NCI-H226 (cell line): Measurements from ENCODE around the gene USP40.

ENCODE experiments used
- DNase-seq: peaks from one replicate; pipeline ENCODE4 v3.0.0-alpha.2; 2015

Gene USP40

DNA sequence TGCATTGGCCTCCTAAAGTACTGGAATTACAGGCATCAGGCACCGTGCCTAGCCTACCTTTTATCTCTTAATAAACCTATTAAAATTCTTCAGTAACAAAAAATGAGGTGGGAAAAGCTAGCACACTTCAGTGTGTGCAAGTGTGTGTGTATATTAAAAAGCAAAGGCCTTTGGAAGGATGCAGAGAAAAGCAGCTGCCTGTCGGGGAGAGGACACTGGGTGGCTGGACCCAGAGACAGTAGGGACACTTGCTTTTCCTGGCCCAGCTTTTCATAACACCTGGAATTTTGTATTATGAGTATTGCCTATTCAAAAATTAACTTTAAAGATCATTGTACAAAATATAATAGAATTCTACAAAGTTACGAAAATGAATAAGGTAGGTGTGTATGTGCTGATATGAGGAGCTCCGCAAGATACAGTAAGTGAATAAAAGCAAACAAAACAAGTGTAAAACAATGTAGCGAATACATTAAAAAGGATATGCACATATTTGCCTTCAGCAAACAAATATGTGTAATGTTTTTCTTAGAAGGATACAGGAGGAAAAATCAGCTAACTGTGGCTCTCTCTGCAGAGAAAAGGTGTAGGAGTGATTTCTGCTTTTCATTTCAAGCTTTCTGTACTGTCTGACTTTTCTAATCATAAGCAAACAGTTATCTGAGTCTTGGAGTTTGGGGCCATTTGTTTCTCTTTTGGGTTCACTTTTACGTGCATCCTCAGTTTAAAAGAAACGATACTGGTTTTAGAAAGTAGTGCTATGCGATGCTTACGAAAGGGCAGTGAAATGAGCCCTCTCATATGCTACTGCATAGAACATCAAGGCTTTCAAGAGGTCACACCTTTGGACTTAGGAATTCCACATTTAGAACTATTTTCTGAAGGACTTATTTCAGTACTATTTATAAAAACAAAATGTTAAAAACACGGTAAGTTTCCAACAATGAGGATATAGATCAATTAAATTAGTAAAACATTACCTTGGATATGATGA, 70.8 kb downstream of the USP40 start:
- DNase-seq, result no peak

DNA sequence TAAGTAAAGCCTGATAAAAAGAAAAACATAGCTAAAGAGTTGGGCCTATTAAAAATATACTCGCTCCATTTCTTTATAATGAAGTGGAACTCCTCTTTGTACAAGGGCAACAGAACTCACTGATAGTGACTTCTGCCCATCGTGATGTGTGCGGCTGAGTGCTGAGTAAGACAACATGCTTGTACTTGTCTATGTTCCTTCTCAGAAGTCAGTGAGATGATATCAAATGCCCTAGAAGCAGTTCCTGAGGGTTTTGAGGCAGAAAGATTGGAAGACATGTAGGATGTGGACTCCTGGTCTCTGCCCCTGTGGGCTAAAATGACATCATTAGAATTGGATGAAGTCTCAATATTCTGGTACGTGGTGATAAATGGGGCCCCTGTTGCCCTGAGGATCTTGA, 73.8 kb downstream of the USP40 start:
- DNase-seq, result no peak

DNA sequence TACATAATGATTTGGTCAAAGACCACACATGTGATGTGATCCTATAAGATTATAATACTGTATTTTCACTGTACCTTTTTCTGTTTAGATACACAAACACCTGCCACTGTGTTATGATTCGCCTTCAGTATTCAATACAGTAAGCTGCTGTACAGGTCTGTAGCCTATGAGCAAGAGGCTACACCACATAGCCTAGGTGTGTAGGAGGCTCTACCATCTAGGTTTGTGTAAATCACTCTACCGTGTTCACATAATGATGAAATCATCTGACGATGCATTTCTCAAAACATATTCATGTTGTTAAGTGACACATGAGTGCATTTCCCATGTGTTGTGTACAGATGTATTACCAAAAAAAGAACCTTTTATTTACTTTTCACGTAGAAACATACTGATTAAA, 74.5 kb downstream of the USP40 start:
- DNase-seq, result no peak

DNA sequence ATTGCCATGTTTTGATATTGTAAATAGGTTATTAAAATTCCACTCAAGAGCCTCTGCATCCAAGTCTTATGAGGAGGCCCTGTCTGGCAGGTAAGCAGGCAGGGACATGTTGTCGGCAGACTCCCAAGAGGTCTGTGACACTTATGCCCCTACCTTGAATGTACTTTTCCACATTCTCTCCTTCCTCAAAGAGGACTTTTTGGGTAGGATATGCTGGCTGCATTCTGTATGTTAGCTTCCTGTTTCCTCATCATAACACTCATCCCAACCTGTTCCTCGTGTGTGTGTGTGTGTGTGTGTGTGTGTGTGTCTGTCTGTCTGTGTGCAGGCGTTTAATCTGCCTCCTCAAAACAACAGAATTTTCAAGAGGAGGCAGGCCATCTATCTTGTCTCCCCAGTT, 75.3 kb downstream of the USP40 start:
- no peak for DNase-seq

DNA sequence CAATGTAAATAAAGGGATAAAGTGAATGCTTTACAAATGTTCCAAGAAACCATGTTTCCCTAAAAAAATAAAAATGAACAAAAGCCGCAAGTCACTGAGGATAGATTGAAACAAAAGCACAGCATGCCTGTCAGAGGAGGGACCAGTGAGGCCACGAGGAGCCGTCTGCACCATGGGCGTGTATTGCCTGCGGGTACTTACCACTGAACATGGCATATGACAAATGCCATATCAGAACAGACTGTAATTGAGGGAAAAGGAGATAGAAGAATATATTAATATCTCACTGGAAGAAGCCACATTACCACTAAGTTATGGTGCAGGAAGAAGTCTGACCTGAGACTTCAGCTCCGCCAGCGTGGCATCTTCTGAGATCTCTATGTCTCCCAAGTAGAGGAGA, 75.8 kb downstream of the USP40 start:
- no peak for DNase-seq

DNA sequence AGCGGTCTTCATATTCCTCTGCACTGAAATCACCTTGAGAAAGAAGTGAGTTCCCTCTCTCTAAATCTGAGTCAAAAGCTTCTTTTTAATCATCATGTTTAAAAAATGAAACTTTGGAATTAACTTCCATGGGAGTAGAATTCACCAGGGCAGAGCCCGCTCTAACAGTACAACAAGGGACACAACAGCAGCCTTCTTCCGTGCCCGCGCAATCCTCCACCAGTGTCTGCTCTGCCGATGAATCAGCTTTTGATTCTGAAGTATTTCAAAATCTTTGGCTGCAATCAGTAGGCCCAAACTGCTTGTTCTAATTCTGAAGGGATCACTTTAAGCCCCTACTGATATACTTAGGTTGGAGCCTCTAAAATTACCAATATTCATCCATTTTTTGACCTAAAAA, 76.9 kb downstream of the USP40 start:
- peak; percentile 43 for DNase-seq

DNA sequence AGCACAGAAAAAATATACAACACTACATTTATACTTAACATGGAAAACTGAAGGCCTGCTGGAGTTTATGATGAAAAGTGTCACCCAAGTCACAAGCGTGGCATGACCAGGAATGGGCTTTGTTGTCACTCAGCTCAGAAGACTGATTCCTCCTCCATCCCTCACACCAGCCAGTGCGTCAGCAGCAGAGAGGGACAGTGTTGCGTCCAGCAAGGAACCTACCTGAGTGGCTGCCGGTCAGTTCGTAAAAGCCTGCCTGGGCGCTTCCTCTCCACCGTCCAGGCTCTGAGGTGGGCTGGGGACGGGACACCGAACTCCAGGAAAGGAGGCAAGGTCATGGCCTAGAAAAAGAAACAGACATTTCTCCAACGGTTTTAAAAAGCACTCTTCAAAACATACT, 77.4 kb downstream of the USP40 start:
- no peak for DNase-seq

DNA sequence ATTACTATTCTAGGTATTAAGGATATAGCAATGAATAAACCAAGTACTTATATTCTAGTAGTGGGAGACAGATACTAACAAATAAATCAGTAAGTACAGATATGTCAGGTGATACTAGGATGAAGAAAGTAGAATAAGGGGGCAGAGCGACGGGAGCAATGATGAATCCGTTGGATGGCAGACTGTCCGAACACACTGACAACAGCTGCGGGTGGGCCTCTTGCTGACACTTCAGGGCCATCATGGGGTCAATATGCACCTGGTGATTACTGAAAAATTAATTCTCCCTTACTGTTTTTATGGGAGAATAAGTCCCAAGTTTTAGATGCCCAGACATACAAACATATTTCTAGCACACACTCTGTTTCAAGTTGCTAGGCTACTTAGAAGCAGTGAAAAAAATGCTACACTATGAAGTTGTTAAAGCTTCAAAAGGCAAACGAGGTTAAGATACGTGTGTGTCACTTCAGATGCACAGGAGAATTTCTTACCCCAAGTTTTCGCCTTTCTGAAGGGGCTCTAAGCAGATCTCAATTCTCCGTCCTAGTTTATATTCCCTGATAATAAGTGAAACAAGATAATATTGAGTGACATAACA, 78.7 kb downstream of the USP40 start:
- DNase-seq, result no peak

DNA sequence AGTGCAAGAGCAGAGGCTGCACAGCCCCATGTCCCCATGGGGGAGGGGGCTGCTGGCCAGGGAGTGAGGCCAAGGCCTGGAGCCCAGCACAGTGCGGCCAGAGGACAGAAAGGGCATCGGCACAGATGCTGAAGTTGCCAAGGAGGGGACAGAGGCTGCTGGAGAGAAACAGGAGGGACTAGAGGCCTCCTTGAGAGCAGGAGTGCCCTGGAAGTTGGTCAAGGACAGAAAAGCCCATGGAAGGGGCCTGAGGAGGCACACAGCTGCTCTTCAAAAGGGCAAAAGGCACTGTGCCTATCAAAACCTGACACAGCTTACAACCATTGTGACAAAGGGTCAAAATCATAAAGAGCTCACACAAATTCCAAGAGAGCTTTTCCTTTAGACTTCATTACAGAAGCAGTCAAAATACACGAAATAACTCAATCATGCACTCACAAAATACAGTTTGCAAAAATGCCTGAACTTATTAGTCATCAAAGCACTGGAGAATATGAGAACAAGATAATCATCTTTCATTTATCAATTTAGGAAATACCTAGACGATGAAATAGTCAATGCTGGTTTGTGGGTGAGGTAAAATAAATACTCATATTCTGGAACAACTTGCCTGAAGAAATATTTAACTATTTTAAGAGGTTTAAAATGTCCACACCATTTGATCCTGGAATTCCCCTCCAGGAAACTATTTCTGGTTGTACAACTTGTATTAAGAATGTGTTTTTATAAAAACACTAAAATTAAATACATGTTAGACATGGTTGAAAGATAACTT, 79.6 kb downstream of the USP40 start:
- peak; percentile 85 for DNase-seq

DNA sequence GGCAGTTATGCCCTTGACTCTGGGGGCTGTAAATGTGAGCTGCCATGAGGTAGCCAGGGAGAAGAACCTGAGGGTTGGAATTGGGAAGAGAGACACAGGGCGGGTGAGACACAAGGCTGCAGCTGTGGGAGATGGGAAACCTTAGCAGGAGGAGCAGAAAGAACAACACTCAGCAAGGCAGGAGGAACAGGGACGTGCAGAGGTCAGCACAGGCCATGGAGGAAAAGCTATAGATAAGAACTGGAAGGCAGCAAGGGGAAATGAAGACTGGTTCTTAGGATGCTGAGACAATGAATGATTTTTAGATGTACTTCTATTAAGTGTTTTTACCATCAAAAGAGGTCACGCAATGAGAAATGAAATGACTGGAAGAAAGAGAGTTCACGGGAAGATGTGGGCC, 80.2 kb downstream of the USP40 start:
- no peak for DNase-seq

DNA sequence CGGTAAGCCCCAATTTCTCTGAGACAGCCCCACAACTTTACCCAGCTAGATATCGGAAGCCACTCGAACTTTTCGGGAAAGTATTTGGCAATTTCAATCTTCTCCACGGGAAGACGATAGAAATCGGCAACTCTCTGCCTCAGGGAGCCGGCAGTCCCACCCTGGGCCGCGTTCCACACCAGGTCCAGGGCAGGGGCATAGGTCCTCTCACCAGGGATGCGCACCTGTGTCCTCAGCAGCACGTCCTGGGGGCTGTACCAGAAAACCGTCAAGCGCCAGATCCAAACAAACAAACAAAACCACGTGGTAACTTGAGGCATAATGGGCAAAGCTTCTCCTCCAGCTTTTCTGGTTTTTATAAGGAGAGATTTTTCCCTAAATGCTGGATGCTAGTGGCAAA, 80.9 kb downstream of the USP40 start:
- no peak for DNase-seq

DNA sequence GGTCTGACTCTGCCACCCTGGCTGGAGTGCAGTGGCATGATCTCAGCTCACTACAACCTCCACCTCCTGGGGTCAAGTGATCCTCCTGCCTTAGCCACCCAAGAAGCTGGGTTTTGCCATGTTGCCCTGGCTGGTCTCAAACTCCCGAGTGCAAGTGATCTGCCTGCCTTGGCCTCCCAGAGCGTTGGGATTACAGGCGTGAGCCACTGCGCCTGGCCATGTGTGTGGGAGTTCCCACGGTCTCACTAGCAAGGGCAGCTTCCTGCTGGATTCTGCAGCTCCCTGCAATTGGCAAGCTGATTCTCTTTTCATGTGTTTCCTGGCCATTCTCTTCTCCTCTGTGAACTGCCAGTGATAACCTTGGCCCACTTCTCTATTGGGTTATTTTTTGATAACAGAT, 84.0 kb downstream of the USP40 start:
- no peak for DNase-seq

DNA sequence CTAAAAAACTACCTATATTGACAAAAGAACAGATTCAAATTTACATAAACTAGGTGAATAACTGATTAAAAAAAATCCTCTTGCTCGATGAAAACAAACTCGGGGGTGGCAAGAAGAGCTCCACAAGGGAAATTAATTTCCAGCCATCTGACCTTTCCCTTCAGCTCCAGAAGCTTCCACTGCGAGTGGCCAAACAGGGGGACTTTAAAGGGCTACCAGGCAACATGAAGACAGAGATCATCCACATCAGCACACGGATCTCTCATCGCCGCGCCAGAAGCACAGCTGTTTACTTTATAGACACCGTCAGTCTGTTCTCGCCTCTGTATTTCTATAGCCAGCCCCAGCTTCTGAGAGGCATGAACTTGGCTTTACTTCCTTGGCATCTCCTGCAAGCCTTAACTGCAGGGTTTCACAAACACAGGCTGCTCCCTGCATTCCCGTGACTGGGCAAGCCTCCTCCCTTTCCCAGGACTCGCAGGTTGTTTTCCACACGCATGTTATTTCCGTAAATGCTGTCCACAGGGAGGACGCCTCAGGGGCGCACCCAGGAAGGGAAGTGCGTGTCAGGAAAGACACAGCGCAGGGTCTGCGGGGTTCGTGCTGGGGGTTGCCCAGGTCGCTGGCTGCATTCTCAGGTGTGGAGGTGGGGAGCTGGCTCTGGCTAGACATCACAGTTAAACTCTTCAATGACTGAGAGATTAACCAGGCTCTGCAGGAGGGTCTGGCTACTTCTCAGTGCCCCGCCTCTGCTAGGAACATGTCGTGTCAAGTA, 85.0 kb downstream of the USP40 start:
- peak; percentile 85 for DNase-seq

DNA sequence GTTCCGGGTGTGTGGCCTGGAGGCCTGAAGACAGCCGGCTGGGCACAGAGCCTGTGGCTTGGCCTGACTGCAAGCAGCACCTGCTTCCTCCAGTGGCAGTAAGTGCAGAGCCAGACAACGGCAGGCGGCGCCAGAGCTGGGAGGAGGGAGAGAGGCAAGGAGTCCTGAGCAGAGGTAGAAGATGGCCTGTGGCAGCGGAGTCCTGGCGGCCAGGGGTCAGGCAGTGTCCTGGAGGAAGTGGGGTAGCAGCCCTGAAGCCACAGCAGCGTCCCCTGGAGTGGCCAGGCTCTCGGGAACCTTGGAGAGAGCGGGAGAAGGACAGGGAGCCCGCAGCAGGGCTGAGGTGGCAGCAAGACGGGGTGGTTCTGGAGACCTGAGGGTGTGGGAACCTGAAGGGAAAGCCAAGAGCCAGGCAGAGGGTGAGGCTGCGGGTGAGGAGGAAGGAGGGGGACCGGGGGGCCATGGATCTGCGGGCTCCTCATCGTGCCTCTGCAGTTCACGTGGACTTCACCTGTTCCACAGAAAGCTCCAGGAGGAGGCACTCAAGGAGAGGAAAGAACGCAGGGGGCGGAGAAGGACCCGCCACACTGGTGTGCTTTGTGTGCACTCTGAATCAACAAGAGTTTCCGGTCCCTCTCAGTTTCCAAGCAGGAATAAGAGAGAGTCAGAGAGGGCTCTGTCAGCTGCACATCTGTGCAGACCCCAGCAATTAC, 85.9 kb downstream of the USP40 start:
- no peak for DNase-seq

DNA sequence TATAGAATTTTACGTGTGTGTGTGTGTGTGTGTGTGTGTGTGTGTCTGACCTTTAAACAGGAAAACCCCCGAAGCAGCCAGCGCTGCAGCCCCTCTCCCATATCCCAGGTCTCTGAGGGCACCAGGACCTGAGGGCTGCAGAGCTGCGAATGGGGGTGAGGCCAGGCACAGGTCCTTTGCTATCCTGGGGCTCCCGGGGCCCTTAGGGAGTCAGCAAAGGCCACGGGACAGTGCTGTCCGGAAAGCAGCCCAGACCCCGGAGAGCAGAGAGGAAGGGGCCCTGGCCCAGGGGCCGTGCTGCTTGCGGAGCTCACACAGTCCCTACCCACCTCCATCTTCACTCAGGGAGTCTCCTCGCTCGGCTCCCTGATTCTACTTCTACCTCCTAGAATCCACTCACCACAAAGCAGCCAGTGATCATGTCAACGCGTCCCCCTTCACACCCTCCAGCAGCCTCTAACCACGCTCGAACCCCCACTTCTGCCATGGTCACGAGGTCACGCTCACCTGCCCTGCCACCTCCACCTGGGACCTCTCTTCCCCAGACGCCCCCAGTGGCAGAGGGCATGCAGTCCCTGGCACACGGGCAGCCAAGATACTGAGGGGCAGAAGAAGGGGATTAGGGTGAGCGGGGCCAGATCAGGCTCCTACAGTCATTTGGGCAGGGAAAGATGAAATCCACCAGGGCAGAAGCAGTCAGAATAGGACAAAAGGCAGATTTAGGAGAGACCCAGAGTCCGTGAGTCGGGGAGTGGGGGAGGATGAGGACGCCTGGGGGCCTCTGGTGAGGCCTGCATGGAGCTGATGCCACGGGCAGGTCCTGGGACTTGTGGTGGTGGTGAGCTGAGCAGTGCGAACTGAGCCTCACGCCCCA, 86.7 kb downstream of the USP40 start:
- no peak for DNase-seq

DNA sequence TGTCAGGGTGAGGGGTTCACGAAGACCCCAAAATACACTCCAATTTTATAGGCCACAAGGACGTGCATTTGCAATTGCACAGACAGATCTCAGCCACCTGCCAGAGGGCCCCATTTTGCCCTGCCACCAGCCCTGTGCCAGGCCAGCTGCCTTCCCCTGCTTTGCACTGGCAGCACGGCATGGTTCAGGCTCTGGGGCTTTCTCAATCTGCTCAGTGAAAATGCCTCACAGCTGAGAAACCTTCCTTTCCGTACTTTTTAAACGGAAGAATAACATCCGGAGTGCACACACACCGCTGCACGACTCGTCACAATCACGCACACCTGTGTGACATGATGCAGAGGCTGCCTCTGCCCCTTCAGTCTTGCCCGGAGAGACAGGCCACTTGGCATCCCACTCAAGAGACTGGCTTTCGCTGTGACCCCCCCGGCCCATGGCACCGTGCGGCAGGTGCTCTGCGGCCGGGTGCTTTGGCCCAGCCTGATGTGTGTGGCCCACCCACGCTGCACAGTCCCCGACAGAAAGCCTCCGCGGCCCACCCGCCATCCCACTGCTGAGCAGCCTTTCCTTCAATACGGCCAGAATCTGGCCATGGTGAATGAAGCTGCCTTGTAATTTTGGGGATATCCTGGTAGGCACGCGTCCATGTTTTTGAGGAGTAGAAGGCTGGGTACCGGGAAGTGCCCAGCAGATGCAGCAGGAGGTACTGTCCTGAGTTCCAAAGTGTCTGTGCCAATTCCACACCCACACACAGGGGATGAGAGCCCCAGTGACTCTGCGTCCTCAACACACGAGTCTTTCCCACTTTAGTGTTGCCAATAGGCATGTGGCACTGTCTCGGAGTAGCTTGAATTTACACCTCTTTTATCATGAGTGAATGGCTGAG, 88.8 kb downstream of the USP40 start:
- no peak for DNase-seq

DNA sequence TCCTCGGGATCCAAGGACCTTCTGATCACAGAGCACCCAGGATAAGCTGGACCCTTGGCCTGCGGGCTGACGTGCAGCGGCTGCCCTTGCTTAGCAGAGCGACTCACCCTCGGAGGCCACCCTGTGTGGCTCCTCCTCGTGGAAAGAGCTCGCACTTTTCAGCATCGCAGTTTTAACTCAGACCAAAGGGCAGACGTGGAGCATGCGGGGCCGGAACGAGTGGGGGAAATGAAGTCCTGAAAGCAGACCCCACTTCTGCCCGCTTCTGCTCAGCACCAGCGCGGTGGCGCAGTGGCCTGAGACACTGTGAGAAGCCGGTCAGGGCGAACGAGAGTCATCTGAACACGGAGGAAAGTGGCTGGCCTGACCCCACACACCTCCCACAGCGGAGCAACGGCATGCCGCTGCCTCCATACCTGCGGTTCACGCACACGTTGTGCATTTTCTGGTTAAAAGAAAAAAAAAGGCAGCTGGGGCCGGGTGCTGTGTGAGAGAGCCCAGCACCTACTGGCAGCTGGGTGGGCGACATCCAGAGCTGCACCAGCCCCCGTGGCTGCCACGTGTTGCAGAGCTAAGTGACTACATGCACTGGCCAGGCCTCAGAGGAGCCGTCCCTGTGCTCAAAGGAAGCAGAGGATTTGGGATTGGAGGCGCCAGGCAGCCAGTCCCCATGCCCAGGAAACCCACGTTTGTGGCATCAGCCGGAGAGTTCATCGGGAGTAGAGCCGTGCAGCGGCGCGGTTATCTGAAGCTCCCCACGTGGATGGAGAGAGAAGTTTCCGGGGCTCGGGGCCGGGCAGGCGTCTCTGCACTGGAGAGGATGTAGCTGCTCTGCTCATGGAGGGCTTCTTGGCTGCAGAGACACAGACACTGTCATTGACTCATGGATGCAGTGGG, 89.7 kb downstream of the USP40 start:
- no peak for DNase-seq

DNA sequence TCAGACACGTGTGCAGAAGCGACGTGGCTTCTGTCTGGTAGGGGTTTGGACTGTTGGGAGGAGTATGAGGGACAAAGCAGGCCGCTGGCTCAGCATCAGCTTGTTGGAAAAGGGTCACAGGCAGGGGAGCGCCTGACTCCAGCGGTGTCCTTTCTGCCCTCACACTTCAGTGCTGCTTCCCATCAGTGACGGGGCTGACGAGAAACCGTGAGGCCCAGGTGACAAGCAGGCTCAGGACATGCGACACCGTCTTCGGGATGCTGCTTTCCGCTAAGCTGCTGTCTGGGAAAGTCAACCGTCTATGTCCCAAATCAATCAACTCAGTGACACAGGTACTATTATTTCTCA, 90.5 kb downstream of the USP40 start:
- DNase-seq, result no peak
